K562 (cell line): Measurements from ENCODE around the gene UBE2L3. TPM values are rescaled to one million over a fixed set of nuclear protein-coding genes. Genes with fewer than 3 reads are reported as not detected.

Source experiments
- ATF3 ChIP-seq, 2 experiments: fragments of 450-650 bp in 1 of 2; sonication (generic) in 1 of 2; formaldehyde crosslinking in 1 of 2; IDR thresholded peaks in 1 of 2; conservative IDR thresholded peaks in 1 of 2; 2 replicates each; pipeline versions ENCODE4 v1.6.1 to v1.8.1; 2016 to 2023; ENCODE audit warnings: mild to moderate bottlenecking in 2 of 2, moderate library complexity in 2 of 2, inconsistent platforms in 1 of 2, missing genetic modification reagents in 1 of 2
- CEBPG ChIP-seq, 3 experiments: fragments of 200-800 bp in 1 of 3; sonication (Bioruptor generic) in 1 of 3; sonication (generic) in 1 of 3; formaldehyde crosslinking in 1 of 3; IDR thresholded peaks in 2 of 3; conservative IDR thresholded peaks in 1 of 3; 2 replicates each; pipeline versions ENCODE4 v1.6.1 to v1.8.0; 2016 to 2022; ENCODE audit warnings: missing compliant biosample characterization in 2 of 3, missing genetic modification characterization in 2 of 3, mild to moderate bottlenecking in 1 of 3, missing genetic modification reagents in 1 of 3
- HES1 ChIP-seq: fragments of 450-650 bp; IDR thresholded peaks from 2 replicates; pipeline ENCODE4 v1.6.1; 2016; ENCODE audit warnings: low read depth, mild to moderate bottlenecking, moderate library complexity
- HOXB6 ChIP-seq: fragments of 250-450 bp; sonication (Bioruptor Pico); IDR thresholded peaks from 2 replicates; pipeline ENCODE4 v1.5.1; 2022; ENCODE audit warnings: mild to moderate bottlenecking, borderline replicate concordance
- IRF1 ChIP-seq: sonication (generic); formaldehyde crosslinking; IDR thresholded peaks from 2 replicates; pipeline ENCODE4 v1.8.0; 2022; ENCODE audit warnings: missing genetic modification reagents, mild to moderate bottlenecking, borderline replicate concordance
- JUNB ChIP-seq: fragments of 450-650 bp; formaldehyde crosslinking; conservative IDR thresholded peaks from 2 replicates; pipeline ENCODE4 v1.4.0; 2020; ENCODE audit warnings: mild to moderate bottlenecking
- NR4A1 ChIP-seq, 2 experiments: fragments of 250-450 bp in 1 of 2; fragments of 450-650 bp in 1 of 2; sonication (Bioruptor Pico) in 1 of 2; IDR thresholded peaks; 2 replicates each; pipeline versions ENCODE4 v1.4.0 to v1.6.1; 2016 to 2020; ENCODE audit warnings: mild to moderate bottlenecking in 2 of 2, missing compliant biosample characterization in 1 of 2, missing genetic modification characterization in 1 of 2, moderate library complexity in 1 of 2
- PHB ChIP-seq: fragments of 250-450 bp; sonication (Bioruptor Pico); IDR thresholded peaks from 2 replicates; pipeline ENCODE4 v1.5.0; 2021
- SETDB1 ChIP-seq: IDR thresholded peaks from one replicate; pipeline ENCODE4 v1.6.1; 2012; ENCODE audit warnings: low read length, control low read depth, inconsistent platforms
- TCF15 ChIP-seq: fragments of 250-450 bp; sonication (Bioruptor Pico); IDR thresholded peaks from 2 replicates; pipeline ENCODE4 v1.8.0; 2022; ENCODE audit warnings: moderate library complexity, mild to moderate bottlenecking, inconsistent platforms
- TEAD4 ChIP-seq, 2 experiments: sonication (generic) in 1 of 2; formaldehyde crosslinking in 1 of 2; IDR thresholded peaks; 2 replicates each; pipeline versions ENCODE4 v1.6.1 to v1.8.0; 2012 to 2022; ENCODE audit warnings: borderline replicate concordance in 1 of 2, inconsistent platforms in 1 of 2, low read length in 1 of 2, mild to moderate bottlenecking in 1 of 2, missing genetic modification reagents in 1 of 2
- TFAP4 ChIP-seq: sonication (generic); formaldehyde crosslinking; IDR thresholded peaks from 2 replicates; pipeline ENCODE4 v1.8.0; 2022; ENCODE audit warnings: missing genetic modification reagents, mild to moderate bottlenecking, moderate library complexity, borderline replicate concordance
- ZBTB49 ChIP-seq: sonication (generic); formaldehyde crosslinking; IDR thresholded peaks from 2 replicates; pipeline ENCODE4 v1.8.0; 2022; ENCODE audit warnings: missing genetic modification reagents, mild to moderate bottlenecking, borderline replicate concordance
- ZC3H4 ChIP-seq: sonication (generic); formaldehyde crosslinking; IDR thresholded peaks from 2 replicates; pipeline ENCODE4 v1.9.0; 2021; ENCODE audit warnings: missing genetic modification reagents, borderline replicate concordance
- ZEB2 ChIP-seq: fragments of 450-650 bp; IDR thresholded peaks from 2 replicates; pipeline ENCODE4 v1.6.1; 2016
- ZNF175 ChIP-seq: fragments of 200-800 bp; sonication (Bioruptor generic); IDR thresholded peaks from 2 replicates; pipeline ENCODE4 v1.6.1; 2016; ENCODE audit warnings: low read depth, mild to moderate bottlenecking, missing genetic modification characterization, missing compliant biosample characterization
- ZNF347 ChIP-seq: fragments of 450-650 bp; formaldehyde crosslinking; IDR thresholded peaks from 2 replicates; pipeline ENCODE4 v1.4.0; 2020; ENCODE audit warnings: low read depth, mild to moderate bottlenecking, moderate library complexity
- polyA plus RNA-seq, 8 experiments: library from polyadenylated mRNA; depleted of rRNA in 4 of 8; stranded (reverse) in 5 of 8; unstranded in 3 of 8; fragments of >200 nt; fragmentation: Nextera tagmentation in 2 of 8; fragmentation: Illumina TruSeq in 1 of 8; extraction: Ambion mirVana in 2 of 8; extraction: Trizol in 1 of 8; gene quantifications; 2 replicates each; pipeline versions ENCODE4 v1.2.1 to v1.2.3, GENCODE V29; 2011 to 2014; ENCODE audit warnings: inconsistent platforms in 1 of 8, missing spikeins in 1 of 8
- total RNA-seq, 7 experiments: library from RNA; depleted of rRNA in 6 of 7; stranded (reverse); fragments of >200 nt in 6 of 7; fragmentation: Illumina TruSeq in 2 of 7; extraction: Trizol in 2 of 7; gene quantifications; 2 replicates each; pipeline versions ENCODE4 v1.2.1 to v1.2.3, GENCODE V29; 2011 to 2021; ENCODE audit warnings: low replicate concordance in 1 of 7

The UBE2L3 gene
- total and polyA plus RNA-seq, 9 of the 15 experiments (the other 6 are each of a cell fraction or from before 2014, with no cell fraction given): 215 to 625 (median 285) TPM

- TF ChIP-seq IRF1 (CRISPR knock-in tag) (no peak), TFAP4 (CRISPR knock-in tag) (0 out of 2 replicates have a peak, but pooled peaks have one; percentile 11), CEBPG (CRISPR knock-in tag; IDR thresholded peaks at IDR 0.05) (peak; percentile 48; the same call in 1 of the 2 replicates), CEBPG (tag; conservative IDR thresholded peaks at IDR 0.05 in 1 of 2, IDR thresholded peaks at IDR 0.05 in 1 of 2) (no peak), ZEB2 (no peak), HES1 (no peak), NR4A1 (CRISPR knock-in tag; IDR thresholded peaks at IDR 0.05) (no peak), NR4A1 (tag; IDR thresholded peaks at IDR 0.05) (peak; percentile 52; the same call in 1 of the 2 replicates), ZNF175 (CRISPR knock-in tag) (no peak), PHB (CRISPR knock-in tag) (peak; percentile 37; the same call in 1 of the 2 replicates), SETDB1 (no peak), JUNB (CRISPR knock-in tag) (0 out of 2 replicates have a peak, but pooled peaks have one; percentile 11), TCF15 (CRISPR knock-in tag) (peak; percentile 78; the same call in 1 of the 2 replicates), ZBTB49 (no peak), ATF3 (IDR thresholded peaks at IDR 0.05) (no peak), ATF3 (CRISPR knock-in tag; conservative IDR thresholded peaks at IDR 0.05) (peak; percentile 12; the same call in 1 of the 2 replicates), ZNF347 (CRISPR knock-in tag) (0 out of 2 replicates have a peak, but pooled peaks have one; percentile 49), HOXB6 (CRISPR knock-in tag) (no peak), ZC3H4 (peak; percentile 65; the same call in 1 of the 2 replicates), TEAD4 (IDR thresholded peaks at IDR 0.05; ENCODE audit: low read length) (no peak), TEAD4 (CRISPR knock-in tag; IDR thresholded peaks at IDR 0.05; ENCODE audit: borderline replicate concordance) (peak; percentile 73; the same call in 1 of the 2 replicates)
Observed at GRCh38 chr22:21612858-21613257, 45.3 kb downstream of the UBE2L3 start (continued).
